Epithelial cell of proximal tubule (primary cell): ENCODE measurements around the gene SLC4A9. TPM values are rescaled to one million over a fixed set of nuclear protein-coding genes. Genes with fewer than 3 reads are reported as not detected.

Experiments
- DNase-seq: peaks from one replicate; pipeline ENCODE4 v3.0.0-alpha.2; 2011; ENCODE audit warnings: low read depth
- H3K4me3 ChIP-seq: 2 replicates; pipeline ENCODE4 v1.5.1; 2011; ENCODE audit warnings: low read depth, mild to moderate bottlenecking, low read length
- total RNA-seq: library from RNA; depleted of rRNA; stranded (reverse); fragments of >200 nt; gene quantifications from 2 replicates; pipeline ENCODE4 v1.2.3, GENCODE V29; 2015
- TF ChIP-seq, protein P1 (sequence below): conservative IDR thresholded peaks from 2 replicates; pipeline ENCODE4 v1.5.1; 2012; ENCODE audit warnings: low read depth, mild to moderate bottlenecking, low read length

The SLC4A9 gene
- total RNA-seq, 1 donor from 2014 or later = not detected

DNA sequence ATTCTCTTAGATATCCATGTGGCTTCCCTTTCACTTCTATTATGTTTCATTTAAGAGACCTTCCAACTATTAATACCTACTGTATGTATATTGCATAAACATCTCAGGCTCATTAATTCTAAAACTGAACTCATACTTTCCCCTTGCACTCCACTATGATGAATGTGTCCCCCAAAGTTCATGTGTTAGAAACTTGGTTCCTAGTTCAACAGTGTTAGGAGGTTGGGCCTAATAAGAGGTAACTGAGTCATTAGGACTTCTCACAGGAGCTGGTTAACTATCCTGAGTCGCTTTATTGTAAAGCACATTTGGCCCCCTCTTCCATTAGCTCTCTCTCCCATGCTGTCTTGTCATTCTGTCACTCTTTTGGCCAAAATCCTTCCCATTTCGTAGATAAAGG, 63.6 kb downstream of the SLC4A9 start:
- TF ChIP-seq, protein P1, sequence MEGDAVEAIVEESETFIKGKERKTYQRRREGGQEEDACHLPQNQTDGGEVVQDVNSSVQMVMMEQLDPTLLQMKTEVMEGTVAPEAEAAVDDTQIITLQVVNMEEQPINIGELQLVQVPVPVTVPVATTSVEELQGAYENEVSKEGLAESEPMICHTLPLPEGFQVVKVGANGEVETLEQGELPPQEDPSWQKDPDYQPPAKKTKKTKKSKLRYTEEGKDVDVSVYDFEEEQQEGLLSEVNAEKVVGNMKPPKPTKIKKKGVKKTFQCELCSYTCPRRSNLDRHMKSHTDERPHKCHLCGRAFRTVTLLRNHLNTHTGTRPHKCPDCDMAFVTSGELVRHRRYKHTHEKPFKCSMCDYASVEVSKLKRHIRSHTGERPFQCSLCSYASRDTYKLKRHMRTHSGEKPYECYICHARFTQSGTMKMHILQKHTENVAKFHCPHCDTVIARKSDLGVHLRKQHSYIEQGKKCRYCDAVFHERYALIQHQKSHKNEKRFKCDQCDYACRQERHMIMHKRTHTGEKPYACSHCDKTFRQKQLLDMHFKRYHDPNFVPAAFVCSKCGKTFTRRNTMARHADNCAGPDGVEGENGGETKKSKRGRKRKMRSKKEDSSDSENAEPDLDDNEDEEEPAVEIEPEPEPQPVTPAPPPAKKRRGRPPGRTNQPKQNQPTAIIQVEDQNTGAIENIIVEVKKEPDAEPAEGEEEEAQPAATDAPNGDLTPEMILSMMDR = no peak
- no peak for DNase-seq
- H3K4me3 ChIP-seq = no peak overlapping the region

DNA sequence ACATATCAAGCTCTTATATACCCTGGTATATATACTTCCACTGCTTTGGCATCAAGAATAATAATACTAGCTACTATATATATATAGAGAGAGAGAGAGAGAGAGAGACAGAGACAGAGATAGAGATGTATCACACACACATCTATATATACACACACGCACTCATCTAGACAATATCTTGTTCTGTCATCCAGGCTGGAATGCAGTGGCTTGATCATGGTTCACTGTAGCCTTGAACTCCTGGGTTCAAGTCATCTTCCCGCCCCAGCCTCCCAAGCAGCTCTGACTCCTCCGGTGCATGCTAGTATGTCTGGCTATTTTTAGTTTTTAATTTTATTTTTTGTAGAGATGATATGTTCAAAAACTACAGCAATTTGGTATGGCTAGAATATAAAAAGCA, 64.1 kb downstream of the SLC4A9 start:
- no peak for DNase-seq
- TF ChIP-seq, protein P1 = no peak
- H3K4me3 ChIP-seq = no peak overlapping the region

Other genes starting within 250 kb of the SLC4A9 start
- gene PURA, start 246.1 kb upstream of the SLC4A9 start, total RNA-seq = 6.1 and 7.7 TPM in 2 replicates
- 1.1 and 1.5 TPM in 2 replicates for gene IGIP, start 234.3 kb upstream of the SLC4A9 start, total RNA-seq
- gene CYSTM1, start 185.0 kb upstream of the SLC4A9 start, total RNA-seq = 57.4 and 161 TPM in 2 replicates
- 159 and 173 TPM in 2 replicates for gene PFDN1, start 57.1 kb upstream of the SLC4A9 start, total RNA-seq
- 25.0 and 25.6 TPM in 2 replicates for gene HBEGF, start 13.6 kb upstream of the SLC4A9 start, total RNA-seq
- 28.4 and 32.6 TPM in 2 replicates for gene ANKHD1, start 41.6 kb downstream of the SLC4A9 start, total RNA-seq
- gene EIF4EBP3, start 187.5 kb downstream of the SLC4A9 start, total RNA-seq = 2.8 and 5.2 TPM in 2 replicates
- gene SRA1, start 197.3 kb downstream of the SLC4A9 start, total RNA-seq = 40.3 and 41.3 TPM in 2 replicates
- 2.1 and 3.5 TPM in 2 replicates for gene APBB3, start 204.4 kb downstream of the SLC4A9 start, total RNA-seq
- gene SLC35A4, start 204.6 kb downstream of the SLC4A9 start, total RNA-seq = 61.8 TPM in 2 replicates